ENCODE data around the gene NCKIPSD. TPM values are rescaled to one million over a fixed set of nuclear protein-coding genes. Genes with fewer than 3 reads are reported as not detected.

The NCKIPSD gene
- total and polyA plus RNA-seq, 2 donors (not counting 3 experiments of a cell fraction or from before 2014, with no cell fraction given) = 12.8 to 19.1 TPM

DNA sequence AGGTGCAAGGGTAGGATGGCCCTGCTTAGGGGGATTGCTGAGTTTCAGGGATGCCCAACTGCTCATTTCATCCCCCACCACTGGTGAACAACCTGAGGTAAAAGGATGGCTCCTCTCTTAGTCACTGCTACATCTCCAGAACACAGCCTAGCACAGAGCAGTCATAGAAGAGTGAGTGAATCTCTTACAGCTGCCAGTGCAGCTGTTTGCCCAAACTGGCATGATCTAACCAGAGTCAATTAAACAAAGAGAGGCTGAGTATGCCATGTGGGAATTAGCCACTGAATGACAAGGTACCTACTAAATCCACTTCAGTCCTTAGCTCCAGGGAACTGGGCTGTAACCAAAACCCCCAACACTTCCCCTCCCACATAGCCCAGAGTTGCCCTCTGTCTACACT lies 6.8 kb upstream of the NCKIPSD start:
- H3K4me3 ChIP-seq (replicated peaks in 1 of 3; ENCODE audit: insufficient read depth in 1 of 3, low read depth in 1 of 3, low read length in 3 of 3) = no peak overlapping the region
- FAIRE-seq (no peak), DNase-seq (ENCODE audit: low read depth, low spot score) (no peak)
- H3K79me2 ChIP-seq (ENCODE audit: control insufficient read depth, insufficient read depth, low read length) = peaks cover 33% of the 10 kb centered on the region
- no peak overlapping the region for H3K4me2 ChIP-seq (ENCODE audit: insufficient read depth, low read length)
- TF ChIP-seq, protein P1, sequence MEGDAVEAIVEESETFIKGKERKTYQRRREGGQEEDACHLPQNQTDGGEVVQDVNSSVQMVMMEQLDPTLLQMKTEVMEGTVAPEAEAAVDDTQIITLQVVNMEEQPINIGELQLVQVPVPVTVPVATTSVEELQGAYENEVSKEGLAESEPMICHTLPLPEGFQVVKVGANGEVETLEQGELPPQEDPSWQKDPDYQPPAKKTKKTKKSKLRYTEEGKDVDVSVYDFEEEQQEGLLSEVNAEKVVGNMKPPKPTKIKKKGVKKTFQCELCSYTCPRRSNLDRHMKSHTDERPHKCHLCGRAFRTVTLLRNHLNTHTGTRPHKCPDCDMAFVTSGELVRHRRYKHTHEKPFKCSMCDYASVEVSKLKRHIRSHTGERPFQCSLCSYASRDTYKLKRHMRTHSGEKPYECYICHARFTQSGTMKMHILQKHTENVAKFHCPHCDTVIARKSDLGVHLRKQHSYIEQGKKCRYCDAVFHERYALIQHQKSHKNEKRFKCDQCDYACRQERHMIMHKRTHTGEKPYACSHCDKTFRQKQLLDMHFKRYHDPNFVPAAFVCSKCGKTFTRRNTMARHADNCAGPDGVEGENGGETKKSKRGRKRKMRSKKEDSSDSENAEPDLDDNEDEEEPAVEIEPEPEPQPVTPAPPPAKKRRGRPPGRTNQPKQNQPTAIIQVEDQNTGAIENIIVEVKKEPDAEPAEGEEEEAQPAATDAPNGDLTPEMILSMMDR (IDR thresholded peaks at IDR 0.05; ENCODE audit: extremely low read depth in 1 of 2, insufficient read depth in 1 of 2, low read depth in 1 of 2, low read length in 2 of 2) = no peak
- no peak for TF ChIP-seq JUN (IDR thresholded peaks at IDR 0.05; ENCODE audit: borderline replicate concordance, insufficient read depth, insufficient read length, low read depth)
- TF ChIP-seq GATA2 (IDR thresholded peaks at IDR 0.05; ENCODE audit: insufficient read depth, insufficient read length, low read depth, low read length) = no peak
- no peak for TF ChIP-seq POLR2AphosphoS5 (IDR thresholded peaks at IDR 0.05; ENCODE audit: insufficient read depth, low read depth, low read length)
- TF ChIP-seq MAX (IDR thresholded peaks at IDR 0.05; ENCODE audit: insufficient read depth, insufficient read length) = no peak
- TF ChIP-seq FOS (IDR thresholded peaks at IDR 0.05; ENCODE audit: borderline replicate concordance, insufficient read depth, low read length) = no peak
- TF ChIP-seq EZH2 (IDR thresholded peaks at IDR 0.05; ENCODE audit: borderline replicate concordance, low read depth, low read length, severe bottlenecking) = no peak
- TF ChIP-seq MYC (IDR thresholded peaks at IDR 0.05; ENCODE audit: low read depth, low read length) = no peak
- TF ChIP-seq POLR2A (IDR thresholded peaks at IDR 0.05; ENCODE audit: low read depth, low read length) = no peak
- no peaks in the 10 kb centered on the region for H3K9me1 ChIP-seq (replicated peaks; ENCODE audit: control insufficient read depth, extremely low read depth, insufficient read depth, low read length)
- H3K9ac ChIP-seq (replicated peaks; ENCODE audit: extremely low read depth, insufficient read depth, low read length) = no peak overlapping the region
- no TSS peak for BruUV-seq (replicated peaks)
- no peaks in the 10 kb centered on the region for H3K27me3 ChIP-seq (ENCODE audit: control insufficient read depth in 2 of 2, insufficient read depth in 2 of 2, low read length in 2 of 2)
- H3K36me3 ChIP-seq (ENCODE audit: control insufficient read depth in 2 of 2, extremely low read depth in 1 of 2, insufficient read depth in 2 of 2, low read length in 2 of 2) = peaks cover 25 to 63% of the 10 kb centered on the region in 2 experiments
- CTCF ChIA-PET = no interaction called here
- H4K20me1 ChIP-seq (replicated peaks; ENCODE audit: control insufficient read depth, extremely low read depth, insufficient read depth, low read length) = peaks cover 4% of the 10 kb centered on the region
- intact Hi-C loops (cut with micrococcal nuclease) (no loop called here), dilution Hi-C loops (cut with MboI; ENCODE audit: extremely low pct_ligation_motif_present, low sequenced_read_pairs) (no loop called here)
- no peak overlapping the region for H3K27ac ChIP-seq (ENCODE audit: insufficient read depth, low read depth, low read length)
- H3K4me1 ChIP-seq (ENCODE audit: control insufficient read depth, extremely low read depth, insufficient read depth, low read length) = peaks cover 21% of the 10 kb centered on the region
- no peaks in the 10 kb centered on the region for H3K9me3 ChIP-seq (replicated peaks; ENCODE audit: control insufficient read depth, insufficient read depth, low read length)
- POLR2A ChIA-PET = no interaction called here
- no peak overlapping the region for H2AFZ ChIP-seq (ENCODE audit: low read depth, low read length)

All from endothelial cell of umbilical vein (primary cell).